ENCODE results near the gene ACTR6.
A peak's percentile ranks its signal among the peaks of the same experiment; 100 is the strongest.

The ACTR6 gene

DNA sequence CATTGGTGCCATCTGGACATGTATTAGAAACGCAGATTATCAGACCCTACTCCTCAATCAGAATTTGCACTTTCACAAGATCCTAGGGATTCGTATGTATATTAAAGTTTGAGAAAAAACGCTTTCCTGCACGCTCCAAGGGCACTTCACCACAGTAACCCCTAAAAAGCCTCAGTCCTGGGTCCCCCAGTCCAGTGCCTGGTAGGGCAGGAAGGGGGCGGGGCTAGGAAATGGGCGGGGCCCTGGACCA is 65.9 kb downstream of the ACTR6 start:
- DNase-seq (ENCODE audit: low read depth) = no peak

DNA sequence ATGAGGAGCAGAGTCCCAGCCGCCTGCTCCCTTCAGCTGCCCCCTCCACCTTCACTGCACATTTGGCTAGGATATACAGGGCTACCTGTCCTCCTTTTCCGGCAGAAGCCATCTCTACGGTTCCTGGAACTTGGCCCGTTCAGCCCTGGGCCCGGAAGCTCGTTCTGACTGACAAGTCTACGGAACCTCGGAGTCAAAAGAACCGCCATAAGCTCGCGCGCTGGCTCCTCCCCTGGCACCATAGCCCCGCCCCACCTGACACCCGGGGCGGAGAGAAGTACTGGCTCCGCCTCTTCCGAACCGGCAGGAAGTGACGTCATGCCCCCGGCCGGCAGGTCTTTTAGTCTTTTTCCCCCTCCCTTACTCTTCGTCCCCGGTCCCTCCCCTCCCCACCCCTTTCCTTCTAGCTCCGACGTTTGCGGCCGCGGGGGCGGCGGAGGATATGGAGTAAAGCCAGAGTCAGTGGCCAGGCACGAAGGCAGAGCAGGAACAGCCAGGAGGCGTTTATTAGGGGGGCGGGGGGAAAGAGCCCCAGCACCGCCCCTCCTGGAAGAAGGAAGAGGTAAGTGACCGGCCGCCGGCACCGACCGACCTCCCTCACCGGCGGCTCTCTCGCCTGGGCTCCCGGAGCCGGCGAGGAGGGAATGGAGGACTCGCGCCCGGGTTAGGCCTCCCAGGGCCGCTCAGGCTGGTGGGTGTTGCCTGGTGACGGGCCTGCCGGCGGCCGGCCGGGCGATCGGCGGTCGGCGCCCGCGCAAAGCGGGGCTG is 66.4 kb downstream of the ACTR6 start, which contains the start of the genes DEPDC4 and SCYL2:
TSS of gene DEPDC4 (minus strand) at position 245 of the 768 bp plus-strand sequence. CDS start at position 242, 3 bp downstream.
TSS of gene SCYL2 (plus strand) at position 343 of the 768 bp plus-strand sequence. CDS start 15,794 bp downstream, outside the sequence.
- peak; percentile 96 for DNase-seq (ENCODE audit: low read depth)

DNA sequence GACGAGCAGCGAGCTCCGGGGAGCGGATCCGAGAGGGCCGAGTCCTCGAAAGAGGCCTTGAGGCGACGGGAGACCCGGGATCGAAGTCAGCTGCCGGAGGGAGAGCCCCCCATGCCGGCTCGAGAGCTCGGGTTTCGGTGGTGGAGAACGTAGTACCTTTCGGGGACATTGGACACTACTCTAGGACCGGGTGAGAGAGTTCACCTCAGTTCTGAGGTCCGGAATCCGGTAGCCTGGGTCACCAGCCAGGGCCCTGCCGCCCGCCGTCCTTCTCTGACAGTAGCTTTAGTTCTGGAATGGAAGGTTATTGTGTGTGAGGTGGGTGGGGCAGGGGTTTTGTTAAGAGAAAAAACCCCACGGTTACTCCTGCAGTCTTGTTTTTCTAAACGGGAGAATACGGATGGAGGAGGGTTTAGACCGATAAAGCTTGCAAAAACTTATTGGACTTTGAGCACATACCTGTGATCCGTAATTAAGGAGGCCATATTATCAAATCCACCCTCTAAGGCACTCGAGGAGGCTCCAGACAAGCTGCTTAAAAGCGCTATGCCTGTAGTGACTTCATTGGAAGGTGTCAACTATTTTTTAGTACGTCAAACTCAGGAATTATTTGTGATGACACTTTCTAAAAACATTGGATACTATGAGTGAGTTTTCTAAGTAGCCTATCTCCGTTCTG is 67.1 kb downstream of the ACTR6 start:
- no peak for DNase-seq (ENCODE audit: low read depth)

DNA sequence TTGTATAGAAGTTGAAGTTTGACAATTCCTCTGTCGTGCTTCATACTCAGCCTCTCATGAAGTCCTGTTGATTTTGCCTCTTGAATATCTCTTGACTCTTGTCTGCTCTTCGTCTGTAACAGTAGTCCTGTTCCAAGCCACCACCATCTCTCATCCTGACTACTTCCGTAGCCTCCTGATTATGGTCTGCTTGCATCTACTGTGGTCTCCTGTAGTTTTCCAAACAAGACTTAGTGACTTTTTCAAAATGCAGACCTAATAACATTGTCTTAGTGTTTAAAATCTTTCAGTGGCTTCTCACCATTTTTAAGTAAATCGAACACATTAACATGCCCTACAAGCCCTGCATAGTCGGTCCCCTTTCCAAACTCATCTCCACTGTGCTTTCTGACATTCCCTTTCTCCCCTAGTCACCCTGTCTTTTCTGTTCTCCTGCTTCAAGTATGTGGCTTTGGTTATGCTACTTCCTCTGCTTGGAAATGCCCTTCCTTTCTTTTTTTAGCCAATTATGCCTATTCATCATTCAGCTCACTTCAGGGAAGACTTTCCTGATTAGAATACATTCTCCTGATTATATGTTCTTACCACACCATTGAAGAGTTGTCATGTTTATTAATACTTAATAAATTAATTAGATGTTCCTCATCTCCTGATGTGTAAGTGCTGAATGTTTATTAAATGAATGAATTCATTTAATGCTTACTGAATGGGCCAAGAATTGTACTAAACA is 68.4 kb downstream of the ACTR6 start:
- DNase-seq (ENCODE audit: low read depth) = no peak

DNA sequence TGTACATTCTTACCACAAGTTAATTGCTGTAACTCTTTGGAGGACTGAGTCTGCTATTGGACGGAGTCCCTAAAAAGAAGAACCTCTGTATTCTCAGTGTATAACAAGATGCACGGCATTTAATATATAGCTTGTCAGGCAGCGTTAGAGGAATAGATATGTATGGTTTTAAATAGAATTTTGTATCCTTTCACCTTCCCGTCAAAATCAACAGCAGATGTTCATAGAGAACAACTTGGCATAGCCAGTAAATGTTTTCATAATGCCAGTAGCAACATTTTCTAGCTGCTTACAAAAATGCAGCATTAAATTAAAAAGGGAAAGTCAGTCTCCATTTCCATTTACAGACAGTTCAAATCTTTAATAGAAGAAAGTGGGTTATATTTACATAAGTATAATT is 73.2 kb downstream of the ACTR6 start:
- no peak for DNase-seq (ENCODE audit: low read depth)
